A204.1 (cell line): ENCODE measurements around the gene TMEM218.

Experiments used
- FAIRE-seq: peaks from 2 replicates; lab custom pipeline; 2012; peaks lifted over from hg19 to GRCh38; lab: Jason Lieb, UNC

The TMEM218 gene

GRCh38 chr11:125129316-125129993, 18.0 kb upstream of the TMEM218 start:
- no peak for FAIRE-seq

GRCh38 chr11:125128450-125128849, 17.0 kb upstream of the TMEM218 start:
- no peak for FAIRE-seq

- no peak for FAIRE-seq
Observed at GRCh38 chr11:125124618-125124992, 13.2 kb upstream of the TMEM218 start.

- FAIRE-seq: no peak
Observed at GRCh38 chr11:125123947-125124617, 12.7 kb upstream of the TMEM218 start.

- FAIRE-seq: no peak
Observed at GRCh38 chr11:125123194-125123946, 11.9 kb upstream of the TMEM218 start.

GRCh38 chr11:125117429-125117828, 6.0 kb upstream of the TMEM218 start:
- FAIRE-seq: no peak

GRCh38 chr11:125114518-125114917, 3.1 kb upstream of the TMEM218 start:
- no peak for FAIRE-seq

- FAIRE-seq: no peak
Observed at GRCh38 chr11:125112208-125112604, 780 bp upstream of the TMEM218 start.

- no peak for FAIRE-seq
Observed at GRCh38 chr11:125111001-125111342, 454 bp downstream of the TMEM218 start.

GRCh38 chr11:125110506-125110905, 920 bp downstream of the TMEM218 start:
- FAIRE-seq: no peak

- no peak for FAIRE-seq
Observed at GRCh38 chr11:125108469-125108868, 3.0 kb downstream of the TMEM218 start.

GRCh38 chr11:125105926-125106325, 5.5 kb downstream of the TMEM218 start:
- no peak for FAIRE-seq

- FAIRE-seq: no peak
Observed at GRCh38 chr11:125102510-125102909, 8.9 kb downstream of the TMEM218 start.

- no peak for FAIRE-seq
Observed at GRCh38 chr11:125102025-125102424, 9.4 kb downstream of the TMEM218 start.

GRCh38 chr11:125101596-125101995, 9.8 kb downstream of the TMEM218 start:
- no peak for FAIRE-seq

- no peak for FAIRE-seq
Observed at GRCh38 chr11:125100136-125100535, 11.3 kb downstream of the TMEM218 start.

GRCh38 chr11:125094731-125095130, 16.7 kb downstream of the TMEM218 start:
- FAIRE-seq: no peak

GRCh38 chr11:125093502-125093901, 17.9 kb downstream of the TMEM218 start:
- FAIRE-seq: no peak

GRCh38 chr11:125092669-125093068, 18.8 kb downstream of the TMEM218 start:
- FAIRE-seq: no peak

GRCh38 chr11:125091877-125092664, 19.4 kb downstream of the TMEM218 start:
- no peak for FAIRE-seq

- FAIRE-seq: peak; percentile 72
Observed at GRCh38 chr11:125091247-125091876, 20.1 kb downstream of the TMEM218 start.

- FAIRE-seq: no peak
Observed at GRCh38 chr11:125090816-125091215, 20.6 kb downstream of the TMEM218 start.
